ENCODE measurements around the gene LY86.
"Not testable (repeated sequence)": the region's sequence is repeated elsewhere in the genome, so short reads cannot be mapped to it uniquely, and the experiment has no call there.

Gene LY86

GRCh38 chr6:6655805-6656251, 67.3 kb downstream of the LY86 start:
- peak in 1 of 2 donors; percentile 39 for DNase-seq

DNA sequence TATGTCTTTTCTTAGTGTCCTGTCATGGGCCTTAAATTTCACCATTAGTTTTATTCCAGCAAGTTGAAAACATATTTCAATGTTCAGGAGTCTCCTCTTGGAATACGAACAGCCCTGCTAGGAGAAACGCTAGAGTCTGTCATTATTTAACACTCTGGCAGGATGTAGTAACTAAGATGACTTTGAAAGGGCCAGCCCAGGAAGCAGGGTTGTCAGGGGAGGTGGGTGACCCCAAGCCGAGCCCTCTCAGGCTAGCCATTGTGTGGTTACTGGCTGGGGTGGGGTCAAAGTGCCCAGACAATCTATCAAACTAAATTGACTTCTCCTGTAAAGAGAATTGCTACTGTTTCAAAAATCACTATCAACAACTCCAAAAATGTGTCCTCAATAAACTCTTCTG, 67.8 kb downstream of the LY86 start:
- no peak for DNase-seq

DNA sequence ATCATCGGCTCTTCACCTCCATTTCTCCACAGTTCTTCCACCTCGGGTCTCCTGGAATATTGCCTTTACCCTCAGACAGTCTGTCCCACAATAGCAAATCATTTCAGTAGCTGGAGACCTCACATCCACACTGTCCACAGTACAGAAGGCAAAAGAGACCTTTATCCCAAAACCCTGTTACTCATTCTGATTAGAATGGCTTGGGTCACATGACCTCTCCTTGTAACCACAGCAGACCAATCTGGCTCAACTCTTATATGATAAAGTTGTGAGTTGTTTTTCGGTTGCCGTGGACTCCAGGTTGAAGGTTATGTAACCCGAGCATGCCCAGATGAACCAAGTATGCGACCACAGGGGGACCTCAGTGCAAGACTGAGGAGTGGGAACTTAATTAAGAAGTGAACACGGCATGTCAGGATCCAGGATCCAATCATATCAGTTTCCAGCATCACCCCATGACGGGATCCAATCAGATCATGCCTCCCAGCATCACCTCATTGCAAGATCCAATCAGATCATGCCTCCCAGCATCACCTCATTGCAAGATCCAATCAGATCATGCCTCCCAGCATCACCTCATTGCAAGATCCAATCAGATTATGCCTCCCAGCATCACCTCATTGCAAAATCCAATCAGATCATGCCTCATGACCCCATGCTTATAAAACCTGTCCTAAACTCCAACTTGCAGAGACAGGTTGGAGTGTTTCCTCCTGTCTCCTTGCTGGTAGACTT, 68.7 kb downstream of the LY86 start:
- no peak for DNase-seq

GRCh38 chr6:6657820-6658217, 69.3 kb downstream of the LY86 start:
- no peak for DNase-seq

DNA sequence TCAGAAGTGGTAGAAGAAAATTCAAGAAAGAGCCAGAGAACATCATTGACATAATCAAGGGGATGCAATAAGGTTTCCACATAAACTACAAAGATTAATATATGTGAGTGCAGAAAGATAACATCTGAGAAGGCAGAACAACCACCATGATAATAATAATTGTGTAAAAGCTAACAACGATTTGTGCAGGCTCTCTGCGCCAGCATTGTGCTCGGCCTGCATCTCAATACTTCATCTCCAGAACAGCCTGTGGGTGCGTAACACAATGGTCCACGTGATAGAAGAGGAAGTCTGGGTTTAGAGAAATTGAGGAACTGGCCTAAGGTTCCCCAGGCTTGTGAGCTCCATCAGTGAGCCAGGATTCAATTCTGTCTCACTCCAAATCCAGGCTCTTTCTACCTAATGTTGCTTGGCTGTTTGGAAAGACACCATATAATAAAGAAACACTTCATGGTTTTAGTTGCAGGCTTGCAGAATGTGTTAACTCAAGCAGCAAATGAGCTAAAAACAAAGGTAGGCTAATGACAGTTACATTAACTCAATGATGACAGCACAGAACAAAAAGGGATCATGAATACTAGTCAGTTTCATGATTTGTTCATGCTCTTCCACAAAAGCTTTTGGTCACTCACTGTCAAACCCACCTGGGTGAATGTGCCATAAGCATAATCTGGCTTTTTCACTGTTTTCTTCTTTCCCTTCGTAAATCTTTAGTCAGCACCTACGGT, 71.2 kb downstream of the LY86 start:
- DNase-seq: peak; percentile 82 to 91

- DNase-seq: no peak
Measured at GRCh38 chr6:6660339-6661045, 72.0 kb downstream of the LY86 start.

DNA sequence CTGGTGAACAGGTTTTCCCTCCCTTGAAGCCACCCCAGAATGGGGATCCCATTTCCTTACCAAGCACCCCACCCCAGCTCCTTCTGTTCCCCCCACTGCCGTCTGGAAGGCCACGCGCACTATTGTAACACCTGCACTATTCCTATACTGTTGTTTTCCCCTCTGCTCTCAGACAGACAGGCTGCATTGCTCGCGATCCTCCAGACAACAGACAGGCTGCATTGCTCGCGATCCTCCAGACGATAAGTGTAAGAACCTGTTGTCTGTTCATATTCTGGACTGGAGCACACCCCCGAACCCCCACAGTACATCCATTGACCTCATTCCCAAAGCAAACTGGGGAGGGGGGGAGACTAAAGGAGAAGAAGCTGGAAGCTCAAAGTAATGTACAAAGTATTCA, 72.7 kb downstream of the LY86 start:
- no peak for DNase-seq

GRCh38 chr6:6661684-6662083, 73.2 kb downstream of the LY86 start:
- DNase-seq: peak; percentile 90 to 98

DNA sequence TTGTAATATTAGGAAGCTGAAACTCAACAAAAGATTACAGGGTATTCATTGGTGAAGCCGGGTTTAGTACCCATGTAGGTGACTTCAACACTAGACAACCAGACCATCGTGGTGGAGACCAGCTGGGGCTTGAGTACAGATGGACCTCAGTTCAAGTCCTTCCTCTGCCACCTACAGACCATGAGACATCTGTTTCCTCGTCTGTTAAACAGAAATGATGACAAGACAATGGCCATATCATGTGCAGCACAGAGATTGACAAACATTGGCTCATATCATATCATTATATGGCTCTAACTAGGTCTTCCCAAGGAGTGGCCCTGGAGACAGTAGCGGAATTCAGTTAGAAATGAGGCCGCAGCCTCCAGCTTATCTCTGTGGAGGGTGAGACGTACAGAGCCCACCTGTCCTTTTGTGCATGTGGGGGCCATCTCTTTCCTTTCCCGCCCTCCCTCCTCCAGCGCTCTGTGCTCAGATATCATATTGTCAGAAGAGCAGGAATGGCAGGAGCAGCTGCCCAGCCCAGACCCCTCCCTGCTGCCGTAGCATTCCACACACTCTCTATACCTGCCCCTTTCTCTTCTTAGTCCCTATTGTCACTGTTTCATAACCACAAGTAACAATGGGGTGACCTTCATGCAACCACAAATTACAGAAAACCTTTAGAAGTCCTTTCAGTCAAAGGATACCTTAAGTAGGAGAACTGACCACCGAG, 75.1 kb downstream of the LY86 start:
- peak in 1 of 2 donors; percentile 49 for DNase-seq

DNA sequence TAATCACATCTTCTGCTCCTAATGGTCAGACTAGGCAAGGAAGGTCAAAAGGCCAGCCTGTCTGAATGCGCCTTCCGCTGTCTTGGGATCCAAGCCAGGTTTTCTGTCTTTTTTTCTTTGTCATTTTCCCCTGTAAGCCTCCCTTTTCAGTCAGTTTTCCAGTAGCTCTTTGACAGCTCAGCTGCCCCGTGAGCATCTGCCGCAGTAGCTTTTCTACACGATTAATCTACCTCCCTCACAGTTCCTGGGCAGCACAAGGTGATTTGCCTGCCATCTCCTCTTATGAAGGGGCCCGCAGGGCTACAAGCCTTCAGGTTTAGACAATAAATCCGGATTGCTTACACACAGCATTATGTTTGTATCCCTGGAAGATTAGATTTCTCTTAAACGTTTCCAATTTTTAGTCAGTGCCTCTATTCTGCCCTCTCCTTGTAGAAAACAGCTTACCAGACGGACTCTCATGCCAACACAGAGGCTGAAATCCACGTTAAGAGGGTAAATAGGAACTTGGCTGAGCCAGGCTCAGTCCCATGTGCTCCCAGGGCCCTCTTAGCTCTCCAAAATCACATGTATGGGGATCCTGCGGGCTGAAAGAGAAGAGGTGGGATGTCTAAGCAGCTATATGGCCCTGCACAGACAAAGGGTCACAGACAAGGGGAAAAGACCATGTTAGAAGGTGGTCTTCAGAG, 77.2 kb downstream of the LY86 start:
- DNase-seq: no peak

DNA sequence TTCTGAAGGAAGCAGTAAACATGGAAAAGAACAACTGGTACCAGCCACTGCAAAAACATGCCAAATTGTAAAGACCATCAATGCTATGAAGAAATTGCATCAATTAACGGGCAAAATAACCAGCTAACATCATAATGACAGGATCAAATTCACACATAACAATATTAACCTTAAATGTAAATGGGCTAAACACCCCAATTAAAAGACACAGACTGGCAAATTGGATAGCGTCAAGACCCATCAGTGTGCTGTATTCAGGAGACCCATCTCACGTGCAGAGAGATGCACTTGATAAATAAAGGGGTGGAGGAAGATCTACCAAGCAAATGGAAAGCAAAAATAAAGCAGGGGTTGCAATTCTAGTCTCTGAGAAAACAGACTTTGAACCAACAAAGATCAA, 81.6 kb downstream of the LY86 start:
- DNase-seq: not testable (repeated sequence)

GRCh38 chr6:6674872-6675271, 86.4 kb downstream of the LY86 start:
- DNase-seq: no peak

- peak; percentile 74 to 99 for DNase-seq
Measured at GRCh38 chr6:6676910-6677441, 88.5 kb downstream of the LY86 start.

- peak; percentile 44 to 73 for DNase-seq
Measured at GRCh38 chr6:6678185-6678671, 89.7 kb downstream of the LY86 start.

GRCh38 chr6:6678811-6679210, 90.3 kb downstream of the LY86 start:
- no peak for DNase-seq

DNA sequence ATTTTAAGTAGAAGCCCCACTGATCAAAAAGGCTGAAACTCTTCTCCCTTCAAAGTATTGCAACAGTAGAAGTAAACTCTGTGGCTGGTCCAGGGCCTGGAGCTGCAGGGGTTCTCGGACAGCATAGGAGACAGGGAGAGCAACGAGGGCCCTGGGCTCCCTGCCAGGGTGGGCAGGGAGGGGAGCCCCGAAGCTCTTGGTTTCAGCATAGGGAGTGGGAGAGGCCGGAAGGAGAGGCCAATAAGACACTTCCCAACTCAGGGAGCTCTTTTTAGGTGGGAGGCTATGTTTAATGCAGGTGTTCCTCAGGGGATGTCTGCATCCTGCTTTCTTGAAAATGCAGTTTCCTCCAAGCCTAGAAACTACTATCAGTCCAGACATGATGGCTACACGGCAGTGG, 91.1 kb downstream of the LY86 start:
- no peak for DNase-seq

DNA sequence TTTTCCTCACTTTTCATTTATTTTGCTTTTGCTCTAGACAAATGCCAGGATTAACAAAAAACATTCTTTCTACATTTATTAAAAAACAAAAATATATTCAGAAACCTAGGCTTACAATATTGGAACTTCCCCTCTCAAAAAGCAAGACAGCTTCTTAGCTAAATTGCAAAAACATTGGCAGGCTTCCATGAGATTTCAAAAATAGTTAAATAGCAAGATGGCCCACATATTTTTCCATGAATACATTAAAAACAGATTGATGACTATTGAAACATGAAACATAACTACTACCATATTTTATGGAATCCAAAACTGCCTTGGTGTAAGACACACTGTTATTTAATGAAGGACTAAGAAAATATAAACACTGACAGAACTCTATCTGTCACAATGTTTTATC, 92.0 kb downstream of the LY86 start:
- peak; percentile 65 to 70 for DNase-seq

- no peak for DNase-seq
Measured at GRCh38 chr6:6681075-6681849, 92.7 kb downstream of the LY86 start.

- no peak for DNase-seq
Measured at GRCh38 chr6:6682225-6682624, 93.7 kb downstream of the LY86 start.

DNA sequence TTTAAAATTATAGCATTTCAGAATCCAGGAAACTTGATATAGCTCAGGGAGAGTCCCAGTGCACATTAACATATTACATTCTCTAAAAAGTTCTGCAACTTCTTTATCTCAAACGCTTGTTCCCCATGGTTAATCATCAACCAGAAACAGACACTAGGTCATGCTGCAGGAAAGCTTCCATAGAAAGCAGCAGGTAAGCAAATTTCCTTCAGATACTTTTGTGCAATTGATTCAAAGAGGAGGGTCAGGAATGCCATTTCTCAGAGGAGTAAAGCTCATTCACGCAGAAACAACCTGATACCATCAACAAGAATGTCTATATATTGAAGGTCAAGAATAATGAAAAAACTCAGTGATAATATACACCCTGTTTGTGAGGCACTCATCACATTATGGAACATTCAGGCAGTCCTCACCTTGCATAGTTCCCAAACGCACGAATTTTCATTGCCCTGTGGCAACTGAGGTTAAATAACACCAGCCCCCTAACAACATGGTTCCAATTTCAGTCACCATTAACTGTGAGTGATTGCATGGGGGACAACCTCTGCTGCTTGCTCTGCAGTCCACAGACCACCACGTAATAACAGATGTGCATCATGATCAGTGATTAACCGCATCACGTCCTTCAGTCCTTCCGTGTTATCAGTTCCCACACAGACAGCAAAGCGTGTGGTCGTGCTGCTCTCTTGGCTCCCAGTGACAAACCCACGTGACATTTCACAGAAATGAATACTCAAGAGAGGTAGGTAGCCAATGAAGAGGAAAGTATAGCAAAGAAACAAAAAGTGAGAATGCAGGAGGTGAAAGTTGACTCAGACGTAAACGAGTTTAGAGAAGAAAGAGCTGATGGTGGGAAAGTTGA, 95.7 kb downstream of the LY86 start:
- DNase-seq: peak; percentile 81 to 91
